Measurements from ENCODE around the gene FGG.

DNA sequence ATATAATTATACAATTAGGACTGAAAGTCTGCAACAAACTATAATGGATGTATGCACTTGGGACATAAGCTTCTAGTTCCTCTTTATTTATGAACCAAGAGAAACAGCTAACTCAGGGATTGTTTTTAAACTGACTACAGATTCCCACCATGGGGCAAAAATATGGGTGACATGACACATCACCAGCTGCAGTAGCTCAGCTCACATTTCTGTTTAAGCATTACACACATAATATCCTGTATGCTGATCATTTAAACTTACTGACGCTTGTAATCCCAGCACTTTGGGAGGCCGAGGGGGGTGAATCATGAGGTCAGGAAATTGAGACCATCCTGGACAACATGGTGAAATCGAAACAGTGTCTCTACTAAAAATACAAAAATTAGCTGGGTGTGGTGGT, 38.1 kb downstream of the FGG start:
- TF ChIP-seq, protein P1, sequence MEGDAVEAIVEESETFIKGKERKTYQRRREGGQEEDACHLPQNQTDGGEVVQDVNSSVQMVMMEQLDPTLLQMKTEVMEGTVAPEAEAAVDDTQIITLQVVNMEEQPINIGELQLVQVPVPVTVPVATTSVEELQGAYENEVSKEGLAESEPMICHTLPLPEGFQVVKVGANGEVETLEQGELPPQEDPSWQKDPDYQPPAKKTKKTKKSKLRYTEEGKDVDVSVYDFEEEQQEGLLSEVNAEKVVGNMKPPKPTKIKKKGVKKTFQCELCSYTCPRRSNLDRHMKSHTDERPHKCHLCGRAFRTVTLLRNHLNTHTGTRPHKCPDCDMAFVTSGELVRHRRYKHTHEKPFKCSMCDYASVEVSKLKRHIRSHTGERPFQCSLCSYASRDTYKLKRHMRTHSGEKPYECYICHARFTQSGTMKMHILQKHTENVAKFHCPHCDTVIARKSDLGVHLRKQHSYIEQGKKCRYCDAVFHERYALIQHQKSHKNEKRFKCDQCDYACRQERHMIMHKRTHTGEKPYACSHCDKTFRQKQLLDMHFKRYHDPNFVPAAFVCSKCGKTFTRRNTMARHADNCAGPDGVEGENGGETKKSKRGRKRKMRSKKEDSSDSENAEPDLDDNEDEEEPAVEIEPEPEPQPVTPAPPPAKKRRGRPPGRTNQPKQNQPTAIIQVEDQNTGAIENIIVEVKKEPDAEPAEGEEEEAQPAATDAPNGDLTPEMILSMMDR (IDR thresholded peaks at IDR 0.05), result no peak
- no peak for TF ChIP-seq POLR2A (IDR thresholded peaks at IDR 0.05)
